Posterior vena cava (tissue), 2 donors: ENCODE data around the gene MTUS2. TPM values are rescaled to one million over a fixed set of nuclear protein-coding genes. Genes with fewer than 3 reads are reported as not detected.

ENCODE experiments used
- DNase-seq: peaks from one replicate; pipeline ENCODE4 v3.0.0-alpha.2; 2020; ENCODE audit warnings: low spot score
- intact Hi-C, 2 donors: fragments of 100-400 bp; cut with DNase I; formaldehyde crosslinking; loops; one replicate each; pipeline versions ENCODE4 v1.14.1 to v1.14.2; 2022 to 2023
- total RNA-seq, 2 donors: library from RNA; stranded (reverse); fragmentation: NEBNext Ultra II Directional; extraction: Animal tissue kit (Norgen Biotek cat#: 25700); gene quantifications; one replicate each; pipeline ENCODE4 v1.2.1, GENCODE V29; 2021
- donor health status: DM: yes; HTN: yes; CAD: no.
- donor health status: DM: yes; HTN: yes; CAD: no.

Gene MTUS2
- total RNA-seq, 2 donors from 2014 or later: 0.69 to 0.71 TPM

DNA sequence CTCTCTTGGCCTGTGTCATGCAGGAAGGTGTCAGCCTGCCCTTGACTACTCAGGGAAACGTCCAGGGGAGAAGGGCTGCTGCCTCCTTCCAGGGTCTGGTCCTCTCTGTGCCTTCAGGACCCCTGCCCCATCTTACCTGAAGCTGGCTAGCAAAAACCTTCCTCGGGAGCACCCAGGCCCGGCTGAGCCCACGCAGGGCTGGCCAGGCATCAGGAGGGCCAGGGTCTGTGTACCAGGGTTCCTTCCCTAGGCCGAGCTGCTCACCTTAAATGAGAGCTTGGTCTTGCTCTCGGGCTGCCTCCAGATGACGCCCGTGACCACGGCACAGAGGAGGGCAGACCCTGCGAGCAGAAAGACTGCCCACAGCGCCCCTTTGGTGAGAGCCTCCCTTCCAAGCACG, 696.7 kb downstream of the MTUS2 start:
- no peak for DNase-seq
- intact Hi-C loops: loop anchor here (10.0 kb wide), 2 partner anchors 78 to 598 kb away; partner anchors contain the start of gene SLC7A1 (in 1 of the 2)

DNA sequence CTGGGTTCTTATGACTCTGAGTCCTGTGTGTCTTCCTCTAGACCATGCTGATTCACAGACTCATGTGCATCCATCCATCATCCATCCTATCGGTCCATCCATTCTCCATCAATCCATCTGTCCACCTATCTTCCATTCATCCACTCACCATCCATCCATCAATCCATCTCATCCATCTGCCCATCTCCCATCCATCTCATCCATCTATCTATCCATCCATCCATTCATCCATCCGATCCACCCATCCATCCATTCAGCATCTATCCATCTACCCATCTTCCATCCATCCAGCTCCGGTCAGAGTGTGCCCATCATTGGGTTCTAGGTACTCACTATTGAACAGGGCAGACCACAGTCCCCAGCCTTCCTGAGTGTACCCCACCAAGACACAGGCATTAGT, 699.8 kb downstream of the MTUS2 start:
- no peak for DNase-seq
- intact Hi-C loops: loop anchor here (10.0 kb wide), 2 partner anchors 75 to 595 kb away; partner anchors contain the start of gene SLC7A1 (in 1 of the 2)

DNA sequence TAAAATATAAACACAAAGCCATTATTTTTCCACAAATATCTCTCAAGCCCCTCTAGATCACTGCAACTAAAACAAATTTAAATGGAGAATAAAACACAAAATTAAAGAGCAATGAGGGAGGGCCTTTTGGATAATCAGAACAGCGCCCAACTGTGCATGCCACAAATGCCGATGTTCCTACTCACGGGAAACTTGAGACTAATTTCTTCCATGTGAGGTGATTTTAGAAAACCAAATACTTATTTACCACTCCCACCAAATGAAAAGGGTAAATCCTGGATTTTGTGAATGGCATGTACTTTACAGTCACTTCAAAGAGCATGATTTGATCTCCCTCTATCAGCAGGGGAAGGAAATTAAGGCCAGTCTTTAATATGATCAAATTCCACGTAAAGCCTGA, 700.5 kb downstream of the MTUS2 start:
- intact Hi-C loops: no loop called here
- DNase-seq: peak; percentile 35

DNA sequence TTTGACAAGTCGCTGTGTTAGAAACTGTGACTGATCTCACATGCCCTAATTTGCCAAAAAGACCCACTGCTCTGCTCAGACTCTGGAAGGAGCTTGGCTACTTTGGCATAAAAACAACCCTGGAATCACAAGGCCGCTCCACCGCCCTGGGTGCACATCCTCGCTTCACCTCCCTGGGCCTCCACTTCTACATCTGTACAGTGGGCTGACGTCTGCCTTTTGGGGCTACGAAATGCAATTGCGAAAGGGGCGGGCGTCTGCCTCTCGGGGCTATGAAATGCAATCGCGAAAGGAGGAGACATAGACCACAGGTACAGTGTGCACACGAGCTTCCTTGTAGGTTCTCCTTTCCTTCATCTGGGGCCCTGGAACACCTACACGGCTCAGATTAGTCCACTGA, 701.2 kb downstream of the MTUS2 start:
- DNase-seq: peak; percentile 15
- intact Hi-C loops: no loop called here

DNA sequence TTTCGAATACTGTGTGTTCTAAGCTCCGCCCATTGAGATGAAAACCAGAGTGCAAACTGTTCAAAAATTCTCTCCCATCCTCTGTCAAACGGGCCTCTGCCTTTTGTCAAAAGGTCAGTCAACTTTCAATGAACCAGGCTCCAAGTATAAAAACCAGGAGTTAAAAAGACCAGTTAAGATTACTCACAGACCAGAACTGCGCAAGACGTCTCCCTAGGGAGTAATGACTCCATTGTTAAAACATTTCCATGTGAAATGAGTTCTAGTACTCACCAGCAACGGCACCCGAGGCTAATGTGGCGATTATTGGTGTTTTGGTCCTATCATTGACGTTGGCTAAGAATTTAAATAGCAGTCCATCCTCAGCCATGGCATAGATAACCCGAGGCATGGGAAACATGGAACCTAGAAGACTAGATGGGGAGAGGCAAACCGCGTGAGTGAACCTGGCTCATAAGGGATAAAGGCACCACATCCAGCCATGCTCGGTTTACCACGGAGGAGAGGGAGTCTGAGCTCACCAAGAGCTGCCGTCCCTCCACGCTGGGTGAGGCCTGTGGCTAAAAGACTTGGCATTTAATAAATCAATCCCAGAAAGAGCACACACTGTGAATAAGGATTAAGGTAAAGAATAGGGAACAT, 702.0 kb downstream of the MTUS2 start:
- peak; percentile 79 for DNase-seq
- intact Hi-C loops: no loop called here

DNA sequence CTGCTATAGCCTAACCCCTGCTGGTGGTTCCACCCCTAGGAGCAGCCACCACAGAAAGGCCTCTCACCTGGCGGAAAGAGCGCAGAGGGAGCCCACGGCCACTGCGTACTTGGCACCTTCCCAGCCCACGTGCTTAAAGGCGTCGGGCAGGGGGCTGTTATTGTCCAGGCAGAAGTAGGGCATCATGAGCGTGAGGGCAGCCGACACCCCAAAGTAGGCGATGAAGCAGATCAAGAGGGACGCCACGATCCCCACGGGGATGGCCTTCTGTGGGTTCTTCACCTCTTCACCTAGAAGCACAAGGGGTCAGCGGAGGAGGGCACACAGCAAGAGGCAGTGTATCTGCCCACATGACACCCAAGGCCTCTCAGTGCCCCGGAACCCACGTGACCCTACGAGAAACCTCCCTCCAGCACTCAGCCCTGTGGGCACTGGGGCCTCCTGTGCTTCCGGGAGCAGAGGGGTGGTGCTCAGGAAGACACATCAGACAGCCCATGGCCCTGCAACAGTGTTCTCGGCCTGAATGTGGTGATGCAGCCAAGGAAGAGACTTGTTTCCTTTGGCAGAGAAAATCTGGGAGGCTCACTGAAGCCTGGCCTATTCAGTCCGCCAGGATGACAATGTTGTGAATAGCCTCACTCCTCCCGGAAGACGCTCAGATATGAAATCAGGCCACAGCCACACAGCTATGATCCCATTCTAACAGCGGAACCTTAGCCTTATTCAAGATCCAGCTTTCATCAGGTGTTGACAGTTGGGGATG, 703.2 kb downstream of the MTUS2 start:
- peak; percentile 92 for DNase-seq
- intact Hi-C loops: no loop called here

DNA sequence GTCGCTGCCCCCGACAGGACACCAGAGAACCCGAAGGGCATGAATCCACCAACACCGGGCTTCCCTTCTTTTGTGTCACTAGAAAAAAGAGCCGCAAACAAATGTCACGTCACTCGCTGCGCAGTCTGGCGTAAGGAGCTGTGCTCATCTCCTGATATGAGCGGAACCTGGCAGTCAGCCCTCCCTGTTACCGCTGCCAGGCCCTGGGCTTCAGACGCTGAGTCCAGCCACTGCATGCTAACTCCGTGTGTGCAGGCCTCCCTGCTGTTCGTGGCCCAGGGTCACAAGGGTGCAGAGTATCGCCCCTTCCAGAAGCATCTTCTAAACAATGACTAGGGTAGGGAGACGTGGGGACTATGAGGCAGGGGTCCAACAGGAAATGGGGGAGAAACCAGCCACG, 704.0 kb downstream of the MTUS2 start:
- intact Hi-C loops: no loop called here
- DNase-seq: peak; percentile 97

DNA sequence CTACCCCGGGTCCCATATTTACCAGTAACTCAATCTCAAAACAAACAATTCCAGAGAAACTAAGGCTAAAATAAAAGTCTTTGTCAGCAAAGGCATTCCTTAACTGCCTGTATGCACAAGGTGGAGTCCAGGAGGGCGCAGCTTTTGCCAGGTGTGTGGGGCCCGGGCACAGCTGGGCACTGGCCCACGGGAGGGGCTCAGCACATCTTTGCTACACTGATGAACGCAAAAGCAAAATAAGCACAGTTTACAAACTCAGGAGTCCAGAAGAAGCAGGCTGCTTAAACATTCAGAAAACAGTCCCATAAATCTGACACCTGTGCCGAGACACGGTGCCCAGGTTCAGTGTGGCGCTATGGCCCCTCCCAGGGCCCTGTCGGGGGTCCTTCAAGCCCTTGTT, 704.5 kb downstream of the MTUS2 start:
- intact Hi-C loops: no loop called here
- no peak for DNase-seq

DNA sequence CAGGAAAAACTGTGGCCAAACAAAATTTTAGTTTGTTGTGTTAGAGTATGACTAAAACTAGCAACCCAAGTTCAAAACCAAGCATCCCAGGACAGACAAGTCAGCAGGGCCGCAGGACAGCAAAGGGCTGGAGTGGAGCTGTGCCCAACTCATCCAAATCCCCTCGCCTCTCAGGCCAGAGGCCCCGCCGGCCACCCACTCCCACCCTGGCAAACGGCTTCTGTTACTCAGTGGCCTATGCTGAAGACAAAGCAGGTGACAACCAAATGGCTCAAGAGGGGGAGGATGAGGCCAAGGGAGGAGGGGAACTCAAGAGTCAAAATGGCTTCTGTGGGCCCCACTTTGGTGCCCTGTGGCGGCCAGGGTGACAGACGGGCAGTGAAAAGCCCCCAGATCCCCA, 705.6 kb downstream of the MTUS2 start:
- no peak for DNase-seq
- intact Hi-C loops: no loop called here

DNA sequence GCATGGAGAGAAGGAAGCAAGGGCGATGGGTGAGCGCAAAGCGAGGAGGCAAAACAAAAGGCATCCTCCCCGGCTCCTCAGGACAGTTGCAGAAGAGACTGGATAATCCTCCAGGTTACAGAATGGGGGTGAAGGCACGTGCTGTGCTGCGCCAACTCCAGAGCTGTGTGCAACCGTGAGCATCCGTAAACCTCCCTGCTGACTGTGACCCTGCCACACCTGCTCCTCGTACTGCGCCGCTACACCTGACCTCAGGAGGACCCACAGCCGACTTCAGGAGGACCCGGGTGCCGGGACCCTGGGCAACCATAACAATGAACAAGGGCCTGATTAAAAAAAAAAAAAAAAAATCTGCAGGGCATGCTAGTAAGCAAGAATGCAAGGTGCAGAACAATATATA, 706.6 kb downstream of the MTUS2 start:
- peak; percentile 36 for DNase-seq
- intact Hi-C loops: no loop called here

DNA sequence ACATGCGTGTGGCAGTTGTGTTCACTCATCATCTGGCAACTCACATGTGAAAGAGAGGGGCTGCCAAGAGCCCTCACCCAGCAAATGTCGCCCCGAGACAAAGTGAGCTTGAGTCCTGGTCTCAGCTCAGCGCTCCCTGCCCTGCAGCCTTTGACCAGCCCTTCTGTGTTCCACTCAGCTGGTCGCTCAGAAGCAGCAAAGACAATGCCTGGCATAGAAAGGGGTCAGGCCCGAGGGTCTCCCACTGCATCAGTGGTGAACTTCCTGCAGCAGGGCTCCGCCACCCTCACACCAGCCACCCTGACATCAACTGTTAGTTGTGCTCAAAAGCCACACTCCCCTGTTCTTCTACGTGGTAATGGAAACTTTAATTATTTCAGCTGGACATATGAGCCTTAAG, 707.4 kb downstream of the MTUS2 start:
- no peak for DNase-seq
- intact Hi-C loops: no loop called here

DNA sequence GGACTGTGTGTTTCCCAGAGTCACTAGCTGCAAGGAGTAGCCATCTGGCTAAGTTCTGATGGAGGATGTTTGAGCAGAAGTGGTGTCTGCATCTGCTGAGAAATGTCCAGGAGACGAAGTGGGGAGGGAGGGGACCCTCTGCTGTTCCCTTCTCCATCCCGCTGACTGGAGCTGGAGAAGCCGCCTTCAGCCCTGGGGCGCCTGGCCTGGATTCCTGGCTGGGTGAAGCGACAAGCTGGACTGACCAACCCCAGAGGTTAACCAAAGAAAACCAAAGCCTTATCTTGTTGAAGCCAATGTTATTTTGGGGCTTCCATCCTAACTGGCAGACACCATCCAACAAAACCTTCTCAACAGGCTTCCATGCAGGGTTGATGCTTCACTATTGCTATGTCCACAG, 707.8 kb downstream of the MTUS2 start:
- no peak for DNase-seq
- intact Hi-C loops: no loop called here

DNA sequence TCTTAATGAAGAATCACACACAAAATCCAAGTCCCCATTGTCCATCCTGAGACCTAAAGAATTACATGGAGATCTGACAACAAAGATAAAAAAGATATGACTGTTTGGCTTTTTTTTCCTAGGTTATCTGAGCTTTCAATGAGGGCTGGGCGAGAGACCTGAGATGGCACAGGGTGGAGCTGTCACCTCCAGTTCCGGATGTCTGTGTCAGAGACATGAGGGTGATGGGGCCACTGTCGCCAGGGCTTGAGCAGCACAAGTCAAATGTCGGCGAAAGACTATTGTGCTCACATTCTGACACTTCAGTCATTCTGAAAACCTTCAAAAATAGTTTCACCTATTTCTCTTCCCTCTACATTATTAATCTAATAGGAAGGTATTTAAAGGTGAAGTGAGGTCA, 709.6 kb downstream of the MTUS2 start:
- intact Hi-C loops: no loop called here
- no peak for DNase-seq

DNA sequence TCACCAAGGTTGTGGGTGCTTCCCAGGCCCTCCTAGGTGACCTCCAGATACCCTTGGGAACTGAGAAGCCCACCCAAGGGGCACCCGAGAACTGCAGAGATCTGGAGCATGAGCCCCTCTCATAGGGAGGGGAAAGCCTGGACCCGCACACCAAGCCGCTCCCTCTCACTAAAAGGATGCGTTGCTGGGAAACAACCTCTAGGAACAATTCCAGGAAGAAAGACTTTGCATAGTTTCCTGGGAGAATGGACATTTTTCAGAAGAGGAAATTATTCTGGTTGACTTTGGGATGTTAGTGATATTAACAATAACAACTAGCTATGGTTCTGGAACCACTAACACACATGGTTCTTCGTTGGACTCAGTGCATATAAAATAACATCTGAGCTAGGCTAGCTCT, 710.8 kb downstream of the MTUS2 start:
- intact Hi-C loops: no loop called here
- DNase-seq: peak; percentile 35

DNA sequence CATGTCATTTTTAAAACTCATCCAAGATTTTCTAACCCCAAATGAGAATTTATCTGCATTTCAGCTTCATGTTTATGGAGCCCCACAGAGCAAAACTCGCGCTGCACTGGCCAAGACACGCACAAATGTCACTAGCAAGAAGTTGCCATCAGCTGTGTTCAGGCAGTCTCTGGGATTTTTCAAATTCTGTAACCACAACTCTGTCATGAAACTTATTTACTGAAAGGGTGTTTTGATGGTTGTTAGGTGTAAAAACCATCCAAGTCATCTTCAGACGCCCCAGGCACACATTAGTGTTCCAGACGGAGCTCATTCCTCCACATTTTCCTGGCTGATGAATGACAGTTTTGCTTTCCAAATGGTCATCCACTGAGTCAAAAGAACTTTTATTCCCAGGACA, 712.0 kb downstream of the MTUS2 start:
- intact Hi-C loops: loop anchor here in 1 of 2 donors (1.0 kb wide), 1 partner anchor 40 kb away; no protein-coding TSS in a partner anchor
- no peak for DNase-seq

DNA sequence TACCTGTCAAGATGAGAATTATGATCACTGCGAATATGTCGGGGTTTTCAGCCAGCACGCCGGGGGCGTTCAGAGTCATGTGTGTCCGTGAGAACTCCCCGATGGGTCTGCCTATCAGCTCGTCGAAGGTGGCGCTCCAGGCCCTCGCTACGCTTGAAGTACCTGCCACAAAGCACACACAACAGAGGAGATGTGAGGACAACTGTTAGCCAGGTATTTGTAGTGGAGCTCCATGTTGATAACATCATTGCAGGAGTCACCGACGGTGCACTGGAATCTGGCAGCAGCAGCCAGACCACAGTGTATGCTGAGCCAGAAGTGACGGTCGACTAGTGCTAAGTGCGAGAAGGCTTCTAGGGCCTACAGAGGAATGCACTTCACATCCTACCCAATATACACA, 712.7 kb downstream of the MTUS2 start:
- DNase-seq: no peak
- intact Hi-C loops: loop anchor here in 1 of 2 donors (1.0 kb wide), 1 partner anchor 39 kb away; no protein-coding TSS in a partner anchor

DNA sequence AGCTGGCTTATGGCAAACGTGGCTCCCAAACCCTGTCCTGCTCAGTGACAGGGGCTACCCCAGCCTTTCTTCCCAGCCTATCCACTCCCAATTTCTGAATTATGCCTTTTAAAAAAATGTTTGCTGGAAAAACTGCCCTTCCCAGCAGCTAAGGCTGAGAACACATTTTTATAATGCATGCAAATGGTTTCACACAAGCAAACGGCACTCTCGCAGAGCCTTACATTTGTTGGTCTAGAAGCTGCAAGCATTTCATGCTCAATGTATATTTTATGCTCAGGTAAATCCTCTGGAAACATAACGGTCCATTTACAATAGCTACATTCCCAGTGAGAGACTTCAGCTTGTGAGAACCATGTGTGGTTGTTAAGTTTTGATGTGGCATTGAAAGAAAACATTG, 713.9 kb downstream of the MTUS2 start:
- intact Hi-C loops: no loop called here
- no peak for DNase-seq

DNA sequence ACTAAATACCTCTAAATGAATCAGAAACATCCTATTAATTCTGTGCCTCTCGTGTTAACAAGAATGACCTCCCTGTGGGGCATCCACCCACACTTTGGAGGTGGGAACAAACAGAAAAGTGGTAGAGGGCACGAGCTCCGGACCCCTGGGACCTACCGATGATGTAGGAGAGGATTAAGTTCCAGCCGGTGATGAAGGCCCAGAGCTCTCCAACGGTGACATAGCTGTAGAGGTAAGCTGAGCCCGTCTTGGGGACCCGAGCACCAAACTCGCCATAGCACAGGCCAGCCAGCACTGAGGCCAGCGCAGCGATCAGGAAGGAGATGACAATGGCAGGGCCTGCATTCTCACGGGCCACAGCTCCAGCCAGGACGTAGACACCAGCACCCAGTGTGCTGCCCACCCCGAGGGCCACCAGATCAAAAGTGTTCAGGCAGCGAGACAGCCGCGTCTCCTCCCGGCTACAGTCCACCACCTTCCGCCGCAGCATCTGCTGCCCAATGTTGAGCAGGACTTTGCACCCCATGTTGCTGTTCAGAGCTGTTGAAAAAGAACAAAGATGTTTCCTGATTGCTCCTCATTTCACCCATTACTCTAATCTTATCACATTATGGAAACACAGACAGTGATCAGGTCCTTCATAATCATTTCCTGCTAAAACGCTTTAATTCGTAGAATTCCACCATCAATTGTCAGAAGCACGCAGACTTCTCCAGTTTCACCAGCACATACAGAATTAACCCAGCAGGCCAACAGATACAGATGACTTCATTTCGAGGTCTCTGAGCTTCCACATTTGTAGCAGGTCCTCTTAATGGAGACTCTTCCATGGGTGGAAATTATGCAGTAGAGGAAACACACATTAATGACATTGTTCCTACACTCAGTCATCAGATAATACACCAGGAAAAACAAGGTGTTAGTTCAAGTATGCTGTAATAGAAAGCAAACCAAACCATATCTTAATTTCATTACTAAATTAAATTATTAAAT, 715.8 kb downstream of the MTUS2 start:
- DNase-seq: no peak

DNA sequence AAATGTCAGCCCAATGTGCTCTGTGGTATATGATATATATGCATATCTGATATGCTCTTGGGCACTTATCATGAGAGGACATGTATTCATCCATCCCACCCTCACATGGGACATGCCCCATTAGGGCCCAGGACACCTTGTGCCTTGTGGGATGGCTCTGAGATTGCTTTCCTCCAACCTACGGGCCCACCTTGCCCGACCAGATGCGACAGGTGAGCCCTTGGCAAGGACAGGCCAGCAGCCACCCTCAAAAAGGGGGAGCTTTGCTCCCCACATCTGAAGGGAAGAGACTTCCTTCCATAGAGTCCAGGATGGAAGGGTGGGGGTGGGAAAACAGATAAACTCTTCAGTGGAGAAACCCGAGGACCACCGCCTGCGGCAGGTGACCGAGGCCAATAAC, 716.7 kb downstream of the MTUS2 start:
- intact Hi-C loops: no loop called here
- DNase-seq: no peak

More for the DNA sequence above, 715.8 kb downstream of the MTUS2 start:
- intact Hi-C loops: no loop called here
